NCI-H2227 treated with DMSO at 0.1 percent for 48 hours (cell line): ENCODE data around the gene ITGA2.

Experiments used
- DNase-seq: peaks from one replicate; lab custom pipeline; 2025; lab: John Stamatoyannopoulos, UW

The ITGA2 gene

GRCh38 chr5:52988335-52989024 lies 672 bp upstream of the ITGA2 start:
- DNase-seq, result no peak

DNA sequence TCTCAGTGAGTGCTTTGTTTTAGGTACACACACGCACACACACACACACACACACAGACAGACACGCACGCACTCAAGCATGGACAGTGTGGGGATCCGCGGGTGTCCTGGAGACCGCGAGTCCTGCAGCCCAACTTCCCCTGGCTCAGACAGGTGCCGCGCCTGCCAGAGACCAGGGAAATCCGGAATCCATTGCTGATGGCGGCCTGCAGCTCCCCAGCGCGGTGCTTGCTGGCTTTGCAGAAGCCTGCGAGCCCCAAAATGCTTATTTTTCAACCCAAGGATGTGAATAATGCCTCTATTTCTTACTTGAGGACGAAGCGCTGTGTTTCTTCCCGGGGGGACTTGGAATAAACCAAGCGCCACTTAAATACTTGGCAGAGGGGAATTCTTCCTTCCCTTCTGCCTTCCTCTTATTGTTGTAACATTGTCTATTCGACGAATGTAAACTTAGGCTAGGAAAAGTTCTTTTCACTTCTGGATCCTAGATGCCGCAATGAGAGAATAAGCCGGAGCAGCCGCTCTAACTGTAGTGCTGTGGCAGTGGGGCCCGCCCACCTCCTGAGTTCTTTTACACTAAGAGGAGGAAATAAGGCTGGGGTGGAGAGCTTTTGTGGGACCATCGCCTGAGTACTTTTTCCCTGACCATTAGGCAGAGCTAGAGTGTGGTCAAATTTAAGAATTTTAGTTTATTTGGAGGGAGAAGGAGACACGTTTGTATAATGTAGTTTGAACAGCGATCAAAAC lies 802 bp downstream of the ITGA2 start:
- DNase-seq, result no peak

DNA sequence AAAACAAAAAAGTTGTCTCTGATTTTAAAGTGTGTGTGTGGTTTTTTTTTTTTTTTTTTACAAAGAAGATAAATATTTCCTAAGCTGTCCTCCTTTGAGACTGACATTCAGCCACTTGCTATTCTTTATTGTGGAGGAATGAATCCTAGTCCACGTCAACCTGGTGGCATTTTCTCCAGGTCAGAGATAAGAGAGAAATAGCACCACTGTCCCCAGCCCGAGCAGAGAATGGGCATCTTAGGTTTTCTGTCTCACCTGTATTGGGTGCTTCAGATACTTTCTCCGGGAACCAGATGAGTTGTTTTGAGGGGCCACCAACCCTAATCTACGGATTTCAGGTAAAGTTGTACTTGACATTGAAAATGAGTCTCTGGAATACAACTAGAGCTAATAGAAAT lies 1.4 kb downstream of the ITGA2 start:
- DNase-seq, result no peak

GRCh38 chr5:52993367-52993766 lies 4.2 kb downstream of the ITGA2 start:
- no peak for DNase-seq

- no peak for DNase-seq
Measured at GRCh38 chr5:52994266-52994665, 5.1 kb downstream of the ITGA2 start.

- no peak for DNase-seq
Measured at GRCh38 chr5:52995095-52995494, 5.9 kb downstream of the ITGA2 start.

- DNase-seq, result no peak
Measured at GRCh38 chr5:52995914-52996313, 6.8 kb downstream of the ITGA2 start.

DNA sequence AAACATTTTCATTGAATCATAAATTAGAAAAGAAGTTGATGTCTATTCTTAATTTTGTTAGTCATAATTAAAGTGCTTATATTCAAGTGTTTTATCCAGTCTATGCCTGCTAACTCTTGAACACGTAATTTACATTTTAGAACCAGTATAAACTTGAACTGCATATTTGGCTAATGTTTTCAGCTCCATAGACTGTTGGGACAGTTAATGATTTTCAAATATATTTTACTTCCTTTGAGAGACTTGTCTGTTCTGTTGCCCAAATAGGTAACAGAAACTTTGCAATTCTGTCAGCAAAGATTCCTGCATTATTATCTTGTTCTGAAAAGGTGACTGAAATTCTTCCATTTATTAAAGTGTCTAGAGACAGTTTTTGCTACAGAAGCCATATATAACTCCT lies 7.8 kb downstream of the ITGA2 start:
- no peak for DNase-seq

- DNase-seq, result no peak
Measured at GRCh38 chr5:52997424-52997823, 8.3 kb downstream of the ITGA2 start.

DNA sequence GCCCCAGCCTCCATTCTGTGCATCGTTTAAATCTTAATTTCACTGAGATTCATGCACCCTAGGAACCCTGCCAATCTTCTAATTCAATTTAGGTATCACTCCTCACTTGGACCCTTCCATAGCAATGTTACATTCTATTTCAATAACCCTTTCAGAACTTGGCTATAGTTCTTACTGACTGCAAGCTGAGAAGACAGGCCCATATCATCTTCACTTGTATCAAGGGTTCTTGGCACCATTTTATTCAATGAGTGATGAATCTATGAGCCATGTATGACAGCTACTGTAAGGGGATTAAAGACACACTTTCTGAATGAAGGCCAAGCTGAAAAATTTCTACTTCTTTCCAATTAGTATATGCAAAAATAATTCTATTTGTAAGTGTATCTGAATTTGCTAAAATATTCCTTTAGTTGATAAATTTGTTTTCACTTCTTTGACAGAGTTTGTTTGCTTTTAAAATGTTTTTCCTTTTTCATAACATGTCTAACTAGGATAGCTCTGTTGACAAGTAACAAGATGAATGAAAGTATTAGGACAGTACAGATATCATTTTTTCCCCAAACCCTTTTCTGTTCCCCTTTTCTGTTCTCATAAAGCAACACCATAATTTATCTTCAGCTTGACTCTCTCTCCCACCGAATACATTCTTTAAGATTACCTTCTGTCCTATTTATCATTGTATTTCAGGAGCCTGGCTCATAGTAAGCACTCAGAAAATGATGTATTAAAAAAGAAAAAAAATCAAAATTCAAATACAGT lies 9.6 kb downstream of the ITGA2 start:
- DNase-seq, result no peak

GRCh38 chr5:52999344-52999949 lies 10.3 kb downstream of the ITGA2 start:
- no peak for DNase-seq

DNA sequence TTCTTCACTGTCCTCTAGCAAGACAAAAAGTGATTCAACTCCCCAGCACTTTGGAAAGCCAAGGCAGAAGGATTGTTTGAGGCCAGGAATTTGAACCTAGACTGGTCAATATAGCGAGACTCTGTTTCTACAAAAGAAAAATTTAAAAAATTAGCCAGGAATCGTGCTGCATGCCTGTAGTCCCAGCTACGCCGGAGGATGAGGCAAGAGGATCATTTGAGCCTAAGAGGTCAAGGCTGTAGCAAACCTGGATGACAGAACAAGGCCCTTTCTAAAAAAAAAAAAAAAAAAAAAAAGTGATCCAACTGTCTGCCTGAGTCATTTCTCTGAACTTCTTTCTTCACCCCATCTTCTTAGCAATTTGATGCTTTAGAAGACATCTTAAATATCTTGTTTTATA lies 12.4 kb downstream of the ITGA2 start:
- DNase-seq, result no peak

- no peak for DNase-seq
Measured at GRCh38 chr5:53002491-53002890, 13.3 kb downstream of the ITGA2 start.

- DNase-seq, result no peak
Measured at GRCh38 chr5:53003144-53003543, 14.0 kb downstream of the ITGA2 start.

DNA sequence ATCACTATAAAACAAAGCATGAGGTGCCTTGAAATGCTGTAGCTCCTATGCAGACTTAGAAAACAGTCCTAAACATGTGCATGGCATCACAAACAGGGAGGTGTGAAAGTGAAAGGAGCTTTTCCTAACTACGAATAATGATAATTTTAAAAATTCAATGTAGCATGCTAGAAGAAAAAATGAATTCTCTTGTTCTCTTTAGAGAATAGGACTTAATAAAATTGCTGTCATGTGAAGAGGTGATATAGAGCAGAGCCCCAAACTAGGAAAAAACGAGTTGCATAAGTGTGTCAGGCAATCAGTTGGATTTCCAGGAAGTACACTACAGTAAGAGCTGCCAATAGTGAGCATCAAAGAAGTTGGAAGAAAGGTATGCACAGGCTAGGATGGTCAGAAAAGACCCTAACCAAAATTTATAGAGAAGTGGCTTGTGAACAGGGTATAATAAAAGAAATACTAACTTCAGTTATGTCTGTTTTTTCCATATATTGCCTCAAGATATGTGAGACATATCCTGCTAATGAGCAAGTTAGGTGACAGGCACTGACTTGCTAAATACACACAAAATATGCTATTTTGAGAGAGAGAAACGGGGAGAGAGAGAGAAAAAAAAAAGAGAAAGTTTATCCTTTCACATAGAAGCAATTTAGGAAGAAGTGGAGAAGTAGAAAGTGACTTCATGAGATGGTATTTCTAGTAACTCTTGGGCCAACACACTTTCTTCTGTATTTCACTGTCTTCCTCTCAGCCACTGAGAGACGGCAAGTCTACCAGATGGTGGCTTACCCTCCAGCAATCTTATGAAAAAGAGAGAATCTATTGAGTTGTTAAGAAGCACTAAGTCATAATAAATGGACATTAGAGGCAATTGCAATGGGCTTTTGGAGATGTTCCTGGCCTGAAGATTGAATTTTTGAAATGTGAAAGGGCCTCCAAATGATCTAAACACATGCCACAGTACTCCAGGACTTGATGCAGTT lies 18.0 kb downstream of the ITGA2 start:
- no peak for DNase-seq

DNA sequence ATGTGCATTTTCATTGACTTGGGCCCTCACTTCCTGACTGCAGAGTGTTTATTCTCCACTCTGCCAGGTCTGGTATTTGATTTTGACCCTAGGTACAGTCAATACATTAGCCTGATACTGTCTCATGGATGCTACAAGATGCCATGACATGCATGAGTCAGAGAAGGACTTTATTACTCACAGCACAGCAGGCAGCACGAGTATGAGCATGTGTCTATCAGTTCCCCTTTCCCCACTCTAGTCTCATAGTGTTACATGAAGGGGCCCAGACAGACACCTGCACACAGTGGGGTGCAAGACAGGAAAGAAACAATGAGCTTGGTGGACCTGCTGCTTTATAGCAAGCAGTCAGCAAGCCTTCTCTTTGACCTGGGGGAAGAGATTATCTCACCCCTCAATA lies 19.6 kb downstream of the ITGA2 start:
- DNase-seq, result no peak

GRCh38 chr5:53009816-53010215 lies 20.7 kb downstream of the ITGA2 start:
- no peak for DNase-seq

- no peak for DNase-seq
Measured at GRCh38 chr5:53010814-53011213, 21.7 kb downstream of the ITGA2 start.

DNA sequence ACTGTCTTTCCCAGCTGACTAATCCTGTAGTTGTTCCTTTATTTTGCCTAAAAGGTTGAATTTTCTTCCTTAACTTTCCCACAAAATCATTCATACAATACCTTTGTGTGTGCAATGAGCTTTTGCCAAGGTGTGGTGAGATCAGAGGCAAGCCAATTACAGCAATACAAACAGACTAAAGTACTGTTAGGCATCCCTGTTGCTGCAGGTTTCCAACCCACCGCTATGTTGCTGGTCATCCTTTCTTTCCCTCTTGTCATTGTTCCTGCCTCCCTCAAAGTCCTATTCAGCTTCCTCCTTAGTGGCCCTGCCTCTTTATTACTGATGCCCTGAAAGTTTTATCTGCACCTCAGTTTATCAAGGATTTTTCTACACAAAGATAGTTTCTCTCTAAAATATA lies 22.1 kb downstream of the ITGA2 start:
- DNase-seq, result no peak

DNA sequence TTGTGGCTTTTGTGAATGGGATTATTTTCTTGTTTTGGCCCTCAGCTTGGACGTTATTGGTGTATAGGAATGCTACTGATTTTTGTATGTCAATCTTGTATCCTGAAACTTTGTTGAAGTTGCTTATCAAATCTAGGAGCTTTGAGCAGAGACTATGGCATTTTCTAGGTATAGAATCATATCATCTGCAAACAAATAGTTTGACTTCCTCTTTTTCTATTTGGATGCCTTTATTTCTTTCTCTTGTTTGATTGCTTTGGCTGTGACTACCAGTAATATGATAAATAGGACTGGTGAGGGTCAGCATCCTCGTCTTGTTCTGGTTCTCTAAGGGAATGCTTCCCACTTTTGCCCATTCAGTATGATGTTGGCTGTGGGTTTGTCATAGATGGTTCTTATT lies 24.7 kb downstream of the ITGA2 start:
- no peak for DNase-seq

GRCh38 chr5:53017383-53017782 lies 28.2 kb downstream of the ITGA2 start:
- no peak for DNase-seq
